A172 (cell line): ENCODE measurements around the gene TEFM. TPM values are rescaled to one million over a fixed set of nuclear protein-coding genes. Genes with fewer than 3 reads are reported as not detected.
"Not testable (repeated sequence)": the region's sequence is repeated elsewhere in the genome, so short reads cannot be mapped to it uniquely, and the experiment has no call there.

Experiments
- DNase-seq: peaks from one replicate; pipeline ENCODE4 v3.0.0-alpha.2; 2015; ENCODE audit warnings: low spot score
- total RNA-seq: library from RNA; depleted of rRNA; stranded (reverse); fragments of >200 nt; shearing (Covaris generic); gene quantifications from 2 replicates; pipeline ENCODE4 v1.2.3, GENCODE V29; 2014; rRNA removed

TEFM gene
- total RNA-seq, 1 experiment from 2014 or later, result 19.4 TPM

DNA sequence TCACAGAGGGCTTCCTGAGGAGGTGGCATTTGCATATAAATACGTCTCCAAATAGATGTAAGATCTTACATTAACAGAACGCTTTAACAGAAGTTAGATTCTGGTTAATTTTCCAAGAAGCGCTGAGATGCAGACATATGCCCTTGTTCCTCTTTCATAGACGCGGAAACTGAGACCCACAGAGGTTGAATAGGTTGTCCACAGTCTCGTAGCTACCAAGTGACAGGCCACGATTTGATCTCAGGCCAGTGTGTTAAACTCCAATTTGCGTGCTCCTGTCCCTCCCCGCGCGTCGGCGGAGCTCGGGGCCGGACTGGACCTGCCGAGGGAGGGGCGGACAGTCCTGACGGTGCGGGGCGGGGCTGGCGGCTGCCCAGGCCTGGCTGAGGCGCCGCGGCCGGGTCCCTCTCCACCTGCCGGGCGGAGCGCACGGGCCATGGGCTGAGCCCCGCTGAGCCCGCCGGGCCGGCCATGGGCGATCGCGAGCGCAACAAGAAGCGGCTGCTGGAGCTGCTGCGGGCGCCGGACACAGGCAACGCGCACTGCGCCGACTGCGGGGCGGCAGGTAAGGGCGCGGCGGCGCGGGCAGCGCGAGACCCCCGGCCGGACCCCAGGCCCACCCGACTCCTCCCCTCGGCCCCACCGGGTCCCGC lies 15.6 kb upstream of the TEFM start, which contains the start of gene ADAP2:
TSS of gene ADAP2 (plus strand) at position 402 of the 653 bp plus-strand sequence. CDS start at position 472, 70 bp downstream.
- no peak for DNase-seq

DNA sequence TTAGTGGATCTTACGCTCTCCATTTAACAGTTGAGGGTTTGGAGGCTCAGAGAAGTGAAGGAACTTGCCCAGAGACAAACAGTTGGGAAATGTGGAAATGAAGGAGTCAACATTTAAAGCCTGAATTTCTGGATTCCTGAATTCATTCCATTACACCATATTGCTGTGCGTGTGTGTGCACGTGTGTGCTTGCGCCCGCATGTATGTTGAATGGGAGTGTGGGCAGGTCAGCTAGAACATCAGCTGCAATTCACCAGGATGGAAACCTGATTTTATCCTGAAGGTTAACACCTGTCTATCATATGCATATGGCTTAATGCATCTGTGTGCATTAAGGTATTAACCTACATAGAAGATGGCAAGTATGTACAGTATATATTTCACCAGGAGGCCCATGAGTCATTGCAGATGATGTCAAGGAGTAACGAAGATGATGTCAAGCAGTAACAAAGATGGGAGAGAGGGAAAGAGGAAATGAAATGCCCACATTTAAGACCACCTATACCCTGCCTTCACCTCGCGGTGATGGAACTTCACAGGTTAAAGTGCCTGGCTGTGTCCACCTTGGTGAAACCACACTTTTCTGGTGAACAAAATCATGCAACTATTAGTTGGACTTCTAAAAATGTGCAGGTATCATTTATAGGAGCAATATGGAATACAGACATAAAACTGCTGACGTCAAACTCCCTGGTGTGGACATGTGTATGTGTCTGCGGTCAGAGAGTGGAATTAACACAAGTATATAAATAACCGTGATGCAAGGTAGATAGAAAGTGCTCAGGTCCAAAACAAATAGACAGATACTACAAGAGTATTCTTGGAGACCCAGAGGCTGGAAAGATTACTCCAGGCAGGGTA lies 14.9 kb upstream of the TEFM start:
- no peak for DNase-seq

DNA sequence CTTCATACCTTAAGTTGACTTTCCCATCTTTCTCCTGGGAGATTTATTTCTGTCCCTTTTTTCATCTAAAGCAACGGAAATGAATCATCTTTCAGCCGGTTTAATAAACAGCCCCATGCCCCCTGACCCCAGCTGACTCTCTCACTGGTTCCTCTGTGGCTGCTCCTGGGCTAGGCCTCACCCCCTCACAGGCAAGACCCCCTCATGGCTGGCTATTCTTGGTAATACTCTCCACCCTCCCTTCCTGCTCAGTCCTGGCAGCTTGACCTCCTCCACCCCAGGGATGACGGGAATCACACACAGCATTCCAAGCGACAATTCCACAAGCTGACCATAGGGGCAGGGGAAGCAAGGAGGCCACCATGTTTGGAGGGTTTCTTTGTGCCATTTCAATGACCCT lies 14.2 kb upstream of the TEFM start:
- DNase-seq, result peak; percentile 30

DNA sequence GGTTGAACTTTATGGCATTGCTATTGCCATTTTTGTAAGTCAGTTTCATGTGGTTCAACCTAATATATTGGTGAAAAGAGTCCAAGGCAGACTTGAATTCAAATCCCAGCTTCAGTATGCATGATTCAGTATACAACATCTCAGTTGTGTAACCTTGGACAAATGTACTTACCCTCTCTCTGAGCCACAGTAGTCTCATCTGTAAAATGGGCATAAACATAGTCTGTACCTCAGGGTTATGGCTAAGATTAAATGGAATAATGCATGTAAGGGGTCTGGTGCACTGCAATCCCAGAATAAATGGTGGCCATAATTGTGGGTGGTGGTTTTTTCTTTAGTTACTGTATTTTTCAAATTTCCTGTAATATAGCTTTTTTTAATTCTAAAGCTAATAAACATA lies 11.0 kb upstream of the TEFM start:
- no peak for DNase-seq

DNA sequence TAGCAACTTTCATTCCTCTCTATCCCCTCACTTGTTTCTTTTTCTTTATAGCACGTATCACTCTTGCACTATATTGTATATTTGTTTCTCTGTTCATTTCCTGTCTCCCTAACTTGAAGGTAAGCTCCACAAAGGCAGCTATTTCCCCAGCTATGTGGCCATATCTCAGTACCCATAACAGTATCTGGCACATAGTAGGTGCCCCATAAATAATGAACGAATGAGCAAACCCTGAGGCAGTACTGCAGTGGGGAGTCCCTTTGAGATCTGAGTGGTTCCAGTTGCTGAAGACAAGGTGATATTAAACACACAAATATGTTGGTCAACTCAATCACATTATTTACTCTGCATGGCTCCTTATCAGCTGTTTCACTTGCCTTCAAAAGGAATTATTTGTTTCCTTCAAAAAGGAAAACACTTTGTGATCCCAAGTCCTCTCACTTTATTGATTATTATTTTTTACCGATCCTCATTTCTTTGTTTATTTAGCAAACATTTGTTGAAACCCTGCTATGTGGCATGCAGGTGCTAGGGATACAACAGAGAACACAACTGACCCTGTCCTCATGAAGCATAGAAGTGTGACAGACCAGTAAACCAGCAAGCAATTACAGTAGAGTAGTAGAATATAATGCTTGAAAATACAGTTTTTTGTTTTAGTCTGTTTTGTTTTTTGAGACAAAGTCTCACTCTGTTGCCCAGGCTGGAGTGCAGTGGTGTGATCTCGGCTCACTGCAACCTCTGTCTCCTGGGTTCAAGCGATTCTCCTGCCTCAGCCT lies 10.0 kb upstream of the TEFM start:
- DNase-seq, result no peak

DNA sequence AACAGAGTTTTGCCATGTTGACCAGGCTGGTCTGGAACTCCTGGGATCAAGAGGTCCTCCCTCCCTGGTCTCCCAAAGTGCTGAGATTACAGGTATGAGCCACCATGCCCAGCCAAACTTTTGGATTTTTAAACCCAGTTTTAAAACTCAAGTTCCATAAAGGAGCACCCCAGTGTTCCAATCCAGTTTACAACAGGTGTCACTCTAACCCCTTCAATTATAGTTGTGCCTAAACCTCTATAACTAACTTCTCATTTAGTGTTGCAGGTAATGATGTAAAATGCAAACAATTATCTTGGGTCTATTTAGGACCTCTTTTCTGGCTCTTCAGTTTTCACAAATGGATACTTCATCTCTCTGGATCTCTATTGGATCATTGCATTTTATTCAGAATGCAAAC lies 7.9 kb upstream of the TEFM start:
- DNase-seq, result no peak

DNA sequence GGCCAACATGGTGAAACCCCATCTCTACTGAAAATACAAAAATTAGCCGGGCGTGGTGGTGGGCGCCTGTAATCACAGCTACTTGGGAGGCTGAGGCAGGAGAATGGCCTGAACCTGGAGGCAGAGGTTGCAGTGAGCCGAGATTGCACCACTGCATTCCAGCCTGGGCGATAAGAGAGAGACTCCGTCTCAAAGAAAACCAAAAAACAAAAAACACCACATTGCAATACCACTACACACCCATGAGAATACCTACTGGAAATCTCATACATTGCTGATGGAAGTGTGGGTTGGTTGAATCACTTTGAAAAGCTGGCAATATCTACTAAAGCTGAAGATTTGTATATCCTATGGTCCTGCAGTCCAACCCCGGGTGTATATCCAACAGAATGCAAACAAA lies 4.1 kb upstream of the TEFM start:
- not testable (repeated sequence) for DNase-seq

DNA sequence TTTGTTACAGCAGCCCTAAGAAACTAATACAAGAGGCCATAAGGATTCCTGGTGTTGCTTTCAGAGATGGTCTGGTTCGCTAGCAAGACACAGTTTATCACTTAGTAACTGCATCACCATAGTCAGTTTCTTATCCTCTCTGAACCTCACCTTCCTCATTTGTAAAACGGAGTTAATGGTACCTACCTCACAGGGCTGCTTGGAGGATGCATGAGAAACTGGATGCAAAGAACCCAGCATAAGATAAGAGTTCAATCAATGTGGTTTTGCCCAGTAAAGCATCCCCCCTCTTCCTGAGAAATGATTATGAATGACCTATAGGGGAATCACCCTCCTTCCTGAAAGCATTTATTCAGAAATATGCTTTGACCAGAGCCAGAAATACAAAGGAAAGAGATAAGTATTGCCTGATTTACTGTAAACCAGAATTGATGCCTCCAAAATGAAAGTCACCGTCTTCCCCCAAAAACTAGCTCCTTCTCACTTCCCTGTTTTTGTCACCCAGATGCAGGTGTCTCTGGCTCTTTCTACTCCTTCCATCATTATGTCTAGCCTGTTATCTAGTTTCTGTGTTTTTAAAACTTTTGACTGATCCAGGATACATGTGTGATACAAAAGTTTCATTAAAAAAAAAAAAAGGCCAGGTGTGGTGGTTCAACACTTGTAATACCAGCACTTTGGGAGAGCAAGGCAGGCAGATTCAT lies 2.8 kb upstream of the TEFM start:
- no peak for DNase-seq

DNA sequence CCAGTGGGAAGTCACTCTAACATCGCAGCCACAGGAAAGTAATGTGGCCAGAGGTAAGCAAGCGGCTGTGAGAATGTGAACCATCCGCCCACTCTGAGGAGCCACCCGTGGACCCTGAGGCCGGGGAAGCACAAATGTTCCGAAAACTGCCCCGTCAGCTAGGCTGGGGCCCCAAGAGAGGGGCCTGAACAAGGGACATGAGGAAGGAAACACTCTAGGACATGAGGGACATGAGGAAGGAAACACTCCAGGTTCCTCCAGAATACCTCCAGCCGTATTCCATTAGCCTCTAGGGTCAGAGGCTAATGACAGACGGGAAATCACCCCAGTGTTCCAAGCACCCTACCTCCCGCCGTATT lies 317 bp downstream of the TEFM start:
- peak; percentile 15 for DNase-seq

DNA sequence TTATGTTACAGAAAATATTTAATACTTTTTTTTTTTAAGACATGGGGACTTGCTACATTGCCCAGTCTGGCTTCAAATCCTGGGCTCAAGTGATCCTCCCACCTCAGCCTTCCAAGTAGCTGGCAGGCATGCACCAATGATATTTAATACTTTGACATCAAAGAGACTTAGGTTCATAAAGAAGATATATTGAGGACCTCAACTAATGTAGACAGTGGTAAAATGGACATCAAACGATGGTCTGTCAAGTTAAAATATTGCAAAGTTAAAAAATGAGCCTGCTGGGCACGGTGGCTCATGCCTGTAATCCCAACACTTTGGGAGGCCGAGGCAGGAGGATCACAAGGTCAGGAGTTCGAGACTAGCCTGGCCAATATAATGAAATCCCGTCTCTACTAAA lies 8.7 kb downstream of the TEFM start:
- DNase-seq, result no peak

DNA sequence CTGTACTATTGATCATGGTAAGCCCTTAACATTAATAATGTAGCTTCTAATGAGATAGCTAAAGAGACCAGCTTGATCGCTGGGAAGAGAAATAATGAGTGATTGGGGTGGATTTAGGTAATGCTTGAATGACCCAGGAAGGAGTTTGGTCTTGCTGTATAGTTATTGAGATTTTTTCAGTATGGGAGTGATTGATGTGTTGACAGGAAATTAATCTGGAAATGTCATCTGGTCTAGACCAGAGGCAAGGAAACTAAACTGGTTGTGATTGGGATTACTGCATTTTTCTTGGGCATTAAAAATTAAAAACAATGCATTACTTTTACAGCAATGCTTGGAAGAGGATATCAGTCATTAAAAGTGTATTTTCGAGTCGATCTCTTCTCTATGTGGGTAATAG lies 11.8 kb downstream of the TEFM start:
- no peak for DNase-seq

DNA sequence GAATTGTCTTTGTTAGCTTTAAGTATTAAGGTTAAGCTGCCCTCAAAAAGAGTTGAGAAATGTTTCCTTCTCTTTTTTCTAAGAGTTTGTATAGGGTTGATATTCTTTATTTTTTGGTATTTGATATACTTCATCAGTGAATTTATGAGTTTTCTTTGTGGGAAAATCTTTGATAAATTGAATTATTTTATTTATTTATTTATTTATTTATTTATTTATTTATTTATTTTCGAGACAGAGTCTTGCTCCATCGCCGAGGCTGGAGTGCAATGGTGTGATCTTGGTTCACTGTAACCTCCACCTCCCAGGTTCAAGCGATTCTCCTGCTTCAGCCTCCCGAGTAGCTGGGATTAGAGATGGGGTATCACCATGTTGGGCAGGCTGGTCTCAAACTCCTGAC lies 19.9 kb downstream of the TEFM start:
- DNase-seq, result no peak

DNA sequence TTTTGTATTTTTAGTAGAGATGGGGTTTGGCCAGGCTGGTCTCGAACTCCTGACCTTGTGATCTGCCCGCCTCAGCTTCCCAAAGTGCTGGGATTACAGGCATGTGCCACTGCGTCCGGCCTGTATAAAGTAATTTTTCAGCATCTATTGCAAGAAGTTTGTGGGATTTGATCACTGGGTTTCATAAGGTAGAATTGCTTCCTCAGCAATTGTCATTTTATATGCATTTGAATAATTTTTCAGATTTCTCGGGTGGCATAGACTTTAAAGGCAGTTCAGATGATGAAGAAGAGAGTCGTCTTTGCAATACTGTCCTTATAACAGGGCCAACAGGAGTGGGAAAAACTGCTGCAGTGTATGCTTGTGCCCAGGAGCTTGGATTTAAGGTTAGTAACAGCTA lies 37.0 kb downstream of the TEFM start:
- DNase-seq, result no peak

DNA sequence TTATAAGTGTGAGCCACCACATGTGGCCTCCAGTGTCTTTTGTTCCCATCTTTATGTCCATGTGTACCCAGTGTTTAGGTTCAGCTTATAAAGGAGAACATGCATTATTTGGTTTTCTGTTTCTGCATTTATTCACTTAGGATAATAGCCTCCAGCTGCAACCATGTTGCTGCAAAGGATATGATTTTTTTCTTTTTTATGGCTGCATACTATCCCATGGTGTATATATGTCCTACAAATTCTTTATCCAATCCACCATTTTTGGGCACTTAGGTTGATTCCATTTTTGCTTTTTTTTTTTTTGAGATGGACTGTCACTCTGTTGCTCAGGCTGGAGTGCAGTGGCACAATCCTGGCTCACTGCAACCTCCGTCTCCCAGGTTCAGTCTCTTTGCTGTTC lies 41.4 kb downstream of the TEFM start:
- no peak for DNase-seq

DNA sequence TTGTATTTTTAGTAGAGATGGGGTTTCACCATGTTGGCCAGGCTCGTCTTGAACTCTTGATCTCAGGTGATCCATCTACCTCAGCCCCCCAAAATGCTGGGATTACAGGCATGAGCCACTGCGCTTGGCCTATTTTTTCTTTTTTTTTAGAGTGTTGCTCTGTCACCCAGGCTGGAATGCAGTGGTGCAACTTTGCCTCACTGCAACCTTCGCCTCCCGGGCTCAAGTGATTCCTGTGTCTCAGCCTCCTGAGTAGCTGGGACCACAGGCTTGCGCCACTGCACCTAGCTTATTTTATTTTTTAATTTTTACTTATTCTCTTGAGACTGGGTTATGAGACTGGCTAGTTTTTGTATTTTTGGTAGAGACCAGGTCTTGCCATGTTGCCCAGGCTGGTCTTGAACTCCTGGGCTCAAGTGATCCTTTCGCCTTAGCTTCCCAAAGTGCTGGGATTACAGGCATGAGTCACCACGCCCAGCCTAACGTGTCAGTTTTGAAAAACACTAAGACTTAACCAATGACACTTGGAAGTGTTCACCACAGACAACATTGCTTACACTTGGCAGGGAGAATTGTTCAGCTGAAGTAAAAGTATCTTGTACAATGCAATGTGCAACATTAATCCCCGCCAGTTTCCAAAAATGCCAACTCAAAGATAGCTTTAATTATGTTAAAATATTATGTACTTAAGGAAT lies 47.3 kb downstream of the TEFM start:
- peak; percentile 27 for DNase-seq

DNA sequence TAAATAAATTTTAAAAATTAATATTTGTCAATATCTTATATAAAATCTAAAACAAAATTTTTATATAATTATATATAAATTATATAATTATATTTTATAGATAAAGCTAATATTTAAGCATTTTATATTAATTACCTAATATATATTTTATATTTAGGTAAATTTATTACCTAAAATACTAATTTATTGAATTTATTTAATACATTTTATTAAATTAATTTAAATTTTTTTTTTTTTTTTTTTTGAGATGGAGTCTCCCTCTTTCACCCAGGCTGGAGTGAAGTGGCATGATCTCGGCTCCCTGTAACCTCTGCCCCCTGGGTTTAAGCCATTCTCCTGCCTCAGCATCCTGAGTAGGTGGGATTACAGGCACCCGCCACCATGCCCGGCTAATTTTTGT lies 51.9 kb downstream of the TEFM start:
- DNase-seq, result no peak

Other genes with a start within 250 kb of the TEFM start
- 23.0 and 23.6 TPM in 2 replicates for gene CRLF3, start 81.5 kb downstream of the TEFM start, total RNA-seq
- gene ATAD5, start 74.3 kb downstream of the TEFM start, total RNA-seq, result 8.9 and 13.2 TPM in 2 replicates
- gene ADAP2, start 15.7 kb upstream of the TEFM start, total RNA-seq, result 2.0 and 3.2 TPM in 2 replicates
- gene RNF135, start 64.8 kb upstream of the TEFM start, total RNA-seq, result 24.4 and 26.8 TPM in 2 replicates
- gene NF1, start 188.7 kb upstream of the TEFM start, total RNA-seq, result 28.4 and 32.7 TPM in 2 replicates